Gastroesophageal sphincter (tissue), 4 donors: ENCODE measurements around the gene ERCC1. TPM values are rescaled to one million over a fixed set of nuclear protein-coding genes. Genes with fewer than 3 reads are reported as not detected.

Source experiments
- ATAC-seq: fragments of 150-250 bp; one replicate; pipeline ENCODE4 v1.9.1; 2016; ENCODE audit warnings: mild to moderate bottlenecking, moderate library complexity
- H3K27ac ChIP-seq, 4 donors: fragments of 200-600 bp; sonication (generic) in 3 of 4; 1 replicate in 3 of 4; 2 replicates in 1 of 4; pipeline ENCODE4 v1.5.1; 2016 to 2019
- H3K27me3 ChIP-seq: fragments of 200-600 bp; sonication (generic); one replicate; pipeline ENCODE4 v1.5.1; 2019
- H3K36me3 ChIP-seq, 2 donors: fragments of 200-600 bp; sonication (generic); one replicate each; pipeline ENCODE4 v1.5.1; 2019; ENCODE audit warnings: control low read depth in 1 of 2
- H3K4me1 ChIP-seq, 3 donors: fragments of 200-600 bp; sonication (generic); 1 replicate in 2 of 3; 2 replicates in 1 of 3; pipeline ENCODE4 v1.5.1; 2016 to 2019; ENCODE audit warnings: control low read depth in 2 of 3
- H3K4me3 ChIP-seq, 2 donors: fragments of 200-600 bp; sonication (generic); one replicate each; pipeline ENCODE4 v1.5.1; 2019; ENCODE audit warnings: mild to moderate bottlenecking in 1 of 2, moderate library complexity in 1 of 2
- H3K9me3 ChIP-seq, 3 donors: fragments of 200-600 bp; sonication (generic); one replicate each; pipeline ENCODE4 v1.5.1; 2017 to 2019; ENCODE audit warnings: control low read depth in 2 of 3
- CTCF ChIP-seq, 4 experiments: fragments of 200-600 bp in 2 of 4; fragments of 450-650 bp in 2 of 4; sonication (generic) in 1 of 4; IDR thresholded peaks; one replicate each; pipeline ENCODE4 v1.5.1; 2017 to 2019; ENCODE audit warnings: antibody characterized with exemption in 4 of 4, mild to moderate bottlenecking in 2 of 4, moderate library complexity in 2 of 4
- EP300 ChIP-seq: sonication (generic); formaldehyde crosslinking; IDR thresholded peaks from one replicate; pipeline ENCODE4 v1.6.1; 2017; ENCODE audit warnings: antibody characterized with exemption, mild to moderate bottlenecking
- POLR2A ChIP-seq, 2 donors: fragments of 450-650 bp; IDR thresholded peaks; one replicate each; pipeline ENCODE4 v1.6.1; 2017; ENCODE audit warnings: antibody characterized with exemption in 2 of 2, mild to moderate bottlenecking in 2 of 2, moderate library complexity in 1 of 2
- POLR2AphosphoS5 ChIP-seq: sonication (generic); formaldehyde crosslinking; IDR thresholded peaks from one replicate; pipeline ENCODE4 v1.6.1; 2017; ENCODE audit warnings: antibody characterized with exemption
- WGBS, 2 donors: methylation state at CpG; one replicate each; pipeline ENCODE4 v1.1.5; 2018; ENCODE audit warnings: low coverage in 1 of 2; 5-methylcytosine and 5-hydroxymethylcytosine counted together
- total RNA-seq, 4 donors: library from RNA; depleted of rRNA; stranded (reverse); fragments of >200 nt; gene quantifications; one replicate each; pipeline ENCODE4 v1.1.0, GENCODE V29; 2016

ERCC1 gene
- total RNA-seq, 4 donors from 2014 or later: 52.7 to 84.6 (median 68.4) TPM

- ATAC-seq: no peak
- WGBS, 2 donors: 78 to 86% methylated on average over 2 of the region's 2 CpGs
Measured at GRCh38 chr19:45464274-45464673, 40.6 kb upstream of the ERCC1 start.

GRCh38 chr19:45463241-45463640, 39.5 kb upstream of the ERCC1 start:
- WGBS, 2 donors: 20 to 75% methylated on average over 1 to 4 of the region's 4 CpGs
- H3K27me3 ChIP-seq: no peaks in the 10 kb centered on the region
- peaks cover 0 to 13% (median 3%) of the 10 kb centered on the region in 3 donors for H3K4me1 ChIP-seq
- ATAC-seq: no peak
- H3K4me3 ChIP-seq: no peak overlapping the region
- TF ChIP-seq POLR2AphosphoS5 (no peak), POLR2A (IDR thresholded peaks at IDR 0.05) (no peak), CTCF (IDR thresholded peaks at IDR 0.05) (no peak), EP300 (no peak)
- H3K27ac ChIP-seq: no peak overlapping the region
- H3K9me3 ChIP-seq: no peaks in the 10 kb centered on the region
- no peaks in the 10 kb centered on the region for H3K36me3 ChIP-seq

More at GRCh38 chr19:45464274-45464673, 40.6 kb upstream of the ERCC1 start:
- Histone ChIP-seq H3K9me3 (no peaks in the 10 kb centered on the region), H3K27me3 (no peaks in the 10 kb centered on the region), H3K27ac (no peak overlapping the region), H3K4me3 (no peak overlapping the region), H3K4me1 (peaks cover 0 to 20% (median 6%) of the 10 kb centered on the region in 3 donors), H3K36me3 (no peaks in the 10 kb centered on the region)
- TF ChIP-seq EP300 (no peak), POLR2AphosphoS5 (no peak), POLR2A (IDR thresholded peaks at IDR 0.05) (no peak), CTCF (IDR thresholded peaks at IDR 0.05) (no peak)

GRCh38 chr19:45462174-45462573, 38.5 kb upstream of the ERCC1 start:
- peaks cover 0 to 6% (median 0%) of the 10 kb centered on the region in 3 donors for H3K4me1 ChIP-seq
- no peaks in the 10 kb centered on the region for H3K9me3 ChIP-seq
- H3K36me3 ChIP-seq: no peaks in the 10 kb centered on the region
- no peak overlapping the region for H3K4me3 ChIP-seq
- no peak for TF ChIP-seq EP300
- TF ChIP-seq POLR2A (IDR thresholded peaks at IDR 0.05): no peak
- TF ChIP-seq CTCF (IDR thresholded peaks at IDR 0.05): no peak
- no peak for TF ChIP-seq POLR2AphosphoS5
- 67 to 88% methylated on average over 2 to 4 of the region's 4 CpGs for WGBS, 2 donors
- ATAC-seq: no peak
- H3K27ac ChIP-seq: no peak overlapping the region
- H3K27me3 ChIP-seq: no peaks in the 10 kb centered on the region

GRCh38 chr19:45460807-45461347, 37.2 kb upstream of the ERCC1 start:
- no peak for TF ChIP-seq POLR2AphosphoS5
- TF ChIP-seq CTCF (IDR thresholded peaks at IDR 0.05): no peak
- TF ChIP-seq EP300: no peak
- TF ChIP-seq POLR2A (IDR thresholded peaks at IDR 0.05): no peak
- Histone ChIP-seq H3K27me3 (no peaks in the 10 kb centered on the region), H3K4me3 (no peak overlapping the region), H3K4me1 (peaks cover 2 to 7% (median 5%) of the 10 kb centered on the region in 3 donors), H3K9me3 (no peaks in the 10 kb centered on the region), H3K27ac (no peak overlapping the region), H3K36me3 (no peaks in the 10 kb centered on the region)
- WGBS, 2 donors: 56 to 73% methylated on average over 4 to 5 of the region's 8 CpGs
- no peak for ATAC-seq

GRCh38 chr19:45457776-45458175, 34.1 kb upstream of the ERCC1 start:
- no peaks in the 10 kb centered on the region for H3K9me3 ChIP-seq
- ATAC-seq: no peak
- H3K27me3 ChIP-seq: no peaks in the 10 kb centered on the region
- TF ChIP-seq POLR2AphosphoS5 (no peak), CTCF (IDR thresholded peaks at IDR 0.05) (no peak), POLR2A (IDR thresholded peaks at IDR 0.05) (no peak), EP300 (no peak)
- H3K36me3 ChIP-seq: no peaks in the 10 kb centered on the region
- H3K27ac ChIP-seq: no peak overlapping the region
- peaks cover 3 to 24% (median 17%) of the 10 kb centered on the region in 3 donors for H3K4me1 ChIP-seq
- H3K4me3 ChIP-seq: no peak overlapping the region
